ENCODE results near the gene ATPAF2.
"Not testable (repeated sequence)": the region's sequence is repeated elsewhere in the genome, so short reads cannot be mapped to it uniquely, and the experiment has no call there.

ATPAF2 gene

GRCh38 chr17:18009609-18010420 is 29.2 kb downstream of the ATPAF2 start:
- no peak for DNase-seq (ENCODE audit: low spot score)

DNA sequence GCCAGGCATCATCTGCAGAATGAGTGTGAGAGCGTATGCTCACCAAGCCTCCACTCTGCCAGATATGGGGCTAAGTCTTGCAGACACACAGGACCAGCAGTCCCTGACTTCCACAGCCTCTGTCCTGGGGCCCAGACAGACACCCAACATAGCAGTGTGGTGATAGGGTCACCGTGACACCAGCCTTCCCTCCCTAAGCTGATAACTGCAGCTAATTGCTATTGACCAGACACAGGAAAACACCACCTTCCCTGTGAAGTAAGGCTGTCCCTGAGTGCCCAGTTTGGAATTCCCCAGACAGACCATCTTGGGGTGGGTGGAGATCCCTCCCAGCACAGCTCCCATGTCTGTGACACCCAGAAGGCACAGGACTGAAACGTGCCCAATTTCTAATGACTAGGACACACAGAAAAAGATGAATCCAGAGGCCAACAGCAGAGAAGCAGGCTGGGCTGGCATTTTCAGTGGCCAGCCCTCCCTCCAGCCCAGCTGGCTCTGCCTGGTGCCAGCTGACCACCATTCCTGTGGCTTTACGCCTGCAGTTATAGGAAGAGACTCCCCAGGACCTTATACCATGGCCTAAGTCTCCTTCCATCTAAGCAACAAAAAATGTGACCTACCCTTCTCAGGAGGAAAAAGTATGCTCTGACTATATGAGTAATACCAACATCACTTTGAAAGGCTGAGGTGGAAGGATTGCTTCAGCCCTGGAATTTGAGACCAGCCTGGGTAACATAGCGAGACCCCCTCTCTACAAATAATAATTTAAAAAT is 30.3 kb downstream of the ATPAF2 start:
- DNase-seq (ENCODE audit: low spot score) = no peak

- no peak for DNase-seq (ENCODE audit: low spot score)
Measured at GRCh38 chr17:18006495-18007239, 32.3 kb downstream of the ATPAF2 start.

- DNase-seq (ENCODE audit: low spot score) = no peak
Measured at GRCh38 chr17:18005496-18005895, 33.5 kb downstream of the ATPAF2 start.

- no peak for DNase-seq (ENCODE audit: low spot score)
Measured at GRCh38 chr17:18004884-18005305, 34.1 kb downstream of the ATPAF2 start.

- DNase-seq (ENCODE audit: low spot score) = no peak
Measured at GRCh38 chr17:18004345-18004744, 34.6 kb downstream of the ATPAF2 start.

DNA sequence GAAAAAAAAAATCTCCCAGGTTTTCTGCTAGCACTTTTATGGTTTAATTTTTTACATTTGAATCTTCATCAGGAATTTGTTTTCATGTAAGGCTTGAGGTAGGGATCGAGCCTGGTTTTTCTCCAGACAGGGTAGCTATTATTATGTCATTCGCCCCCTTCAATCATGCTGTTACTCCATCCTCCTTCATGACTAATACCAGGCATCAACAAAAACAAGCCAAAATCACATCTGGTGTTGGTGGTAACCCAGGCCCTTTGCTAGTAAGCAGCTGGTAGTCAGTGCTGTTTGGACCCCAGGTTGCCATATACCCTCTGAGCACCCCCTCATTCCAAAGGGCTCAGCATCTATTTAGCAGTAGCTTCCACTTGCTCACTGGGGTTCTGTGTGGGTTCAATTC is 36.8 kb downstream of the ATPAF2 start:
- no peak for DNase-seq (ENCODE audit: low spot score)

DNA sequence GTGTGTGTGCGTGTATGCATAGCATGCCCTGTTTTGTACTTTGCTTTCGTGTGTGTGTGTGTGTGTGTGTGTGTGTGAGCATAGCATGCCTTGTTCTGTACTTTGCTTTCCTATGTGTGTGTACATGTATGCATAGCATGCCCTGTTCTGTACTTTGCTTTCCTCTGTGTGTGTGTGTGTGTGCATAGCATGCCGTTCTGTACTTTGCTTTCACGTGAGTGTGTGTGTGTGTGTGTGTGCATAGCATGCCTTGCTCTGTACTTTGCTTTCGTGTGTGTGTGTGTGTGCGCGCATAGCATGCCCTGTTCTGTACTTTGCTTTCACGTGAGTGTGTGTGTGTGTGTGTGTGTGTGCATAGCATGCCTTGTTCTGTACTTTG is 38.9 kb downstream of the ATPAF2 start:
- no peak for DNase-seq (ENCODE audit: low spot score)

DNA sequence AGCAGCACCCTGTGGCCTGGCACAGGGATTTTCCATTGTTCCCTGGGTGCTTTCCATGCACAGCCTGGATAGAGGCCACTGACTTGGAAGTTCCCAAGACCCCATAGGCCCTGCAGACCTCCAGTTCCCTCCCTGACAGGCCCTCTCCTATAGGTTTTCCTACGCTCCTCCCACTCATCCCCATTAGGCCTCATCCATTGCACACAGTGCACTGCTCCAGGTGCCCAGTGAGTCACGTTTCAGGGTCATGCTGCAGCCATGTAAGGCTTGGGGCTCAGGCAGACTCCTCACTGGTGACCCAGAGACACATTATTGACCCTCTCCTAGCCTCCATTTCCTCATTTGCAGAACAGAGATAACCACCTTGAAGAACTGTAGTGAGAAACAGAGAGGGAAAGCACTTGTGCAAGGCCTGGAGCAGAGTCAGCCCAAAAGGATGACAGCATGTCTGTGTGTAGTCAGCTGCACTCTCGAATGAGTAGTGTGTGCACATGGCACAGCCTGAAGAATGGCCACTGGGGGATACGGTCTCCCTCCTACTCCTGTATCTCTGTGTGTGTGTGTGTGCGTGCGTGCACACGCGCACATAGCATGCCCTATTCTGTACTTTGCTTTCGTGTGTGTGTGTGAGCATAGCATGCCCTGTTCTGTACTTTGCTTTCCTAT is 39.5 kb downstream of the ATPAF2 start:
- peak; percentile 12 for DNase-seq (ENCODE audit: low spot score)

DNA sequence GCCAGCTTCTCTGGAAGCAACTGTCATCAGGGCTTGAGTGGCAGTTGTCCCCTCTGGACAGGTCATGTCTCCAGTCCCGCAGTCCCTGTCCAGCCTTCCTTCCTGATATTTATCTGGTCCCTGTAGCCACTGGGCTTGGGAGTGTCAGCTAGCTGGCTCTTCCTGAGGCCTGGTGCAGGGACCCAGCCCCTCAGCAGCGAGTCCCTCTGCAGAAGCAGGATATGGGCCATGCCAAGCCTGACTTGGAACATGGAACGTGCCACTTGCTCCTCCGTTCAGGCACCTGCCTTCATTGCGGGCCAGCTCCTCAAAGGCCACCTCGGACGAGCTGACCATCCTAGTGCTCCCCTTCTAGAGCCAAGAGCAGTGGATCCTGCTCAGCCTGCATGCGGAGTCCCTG is 40.0 kb downstream of the ATPAF2 start:
- no peak for DNase-seq (ENCODE audit: low spot score)

DNA sequence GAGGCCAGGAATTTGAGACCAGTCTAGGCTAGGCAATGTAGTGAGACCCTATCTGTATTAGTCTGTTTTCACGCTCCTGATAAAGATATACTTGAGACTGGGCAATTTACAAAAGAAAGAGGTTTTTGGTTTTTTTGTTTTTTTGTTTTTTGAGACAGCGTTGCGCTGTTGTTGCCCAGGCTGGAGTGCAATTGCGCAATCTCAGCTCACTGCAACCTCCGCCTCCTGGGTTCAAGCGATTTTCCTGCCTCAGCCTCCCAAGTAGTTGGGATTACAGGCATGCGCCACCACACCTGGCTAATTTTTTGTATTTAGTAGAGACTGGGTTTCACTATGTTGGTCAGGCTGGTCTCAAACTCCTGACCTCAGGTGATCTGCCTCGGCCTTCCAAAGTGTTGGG is 43.1 kb downstream of the ATPAF2 start:
- not testable (repeated sequence) for DNase-seq (ENCODE audit: low spot score)

DNA sequence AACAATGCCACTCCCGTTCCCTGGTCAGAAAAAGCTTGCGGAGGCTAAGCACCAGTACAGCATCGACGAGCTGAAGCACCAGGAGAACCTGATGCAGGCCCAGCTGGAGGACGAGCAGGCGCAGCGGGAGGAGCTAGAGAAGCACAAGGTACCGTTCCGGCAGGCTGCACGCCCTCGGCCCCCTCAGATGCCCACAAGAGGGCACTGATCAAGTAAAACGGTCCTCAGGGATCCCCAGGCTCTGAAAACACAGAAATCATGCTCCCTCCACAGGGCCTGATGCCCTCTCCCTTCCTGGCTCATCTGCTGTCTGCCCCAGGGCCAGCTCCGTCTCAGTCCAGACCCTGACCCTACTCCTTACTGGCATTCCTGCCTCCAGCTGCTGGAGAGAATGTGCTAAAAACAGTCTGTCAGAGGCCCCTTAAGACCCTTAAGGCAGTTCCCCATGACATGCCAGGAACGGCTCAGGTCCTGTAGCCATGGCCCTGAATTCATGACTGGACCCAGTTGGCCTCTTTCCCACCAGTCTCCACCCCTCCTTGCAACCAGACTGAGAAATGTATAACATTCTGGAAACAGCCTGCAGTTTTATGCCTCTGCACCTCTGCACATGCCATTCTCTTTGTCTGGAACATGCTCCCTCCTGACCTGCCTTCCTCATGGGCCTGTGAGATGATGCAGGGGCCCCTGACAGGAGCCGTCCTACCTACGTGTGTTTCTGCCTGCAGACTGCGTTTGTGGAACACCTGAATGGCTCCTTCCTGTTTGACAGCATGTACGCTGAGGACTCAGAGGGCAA is 44.5 kb downstream of the ATPAF2 start:
- no peak for DNase-seq (ENCODE audit: low spot score)

DNA sequence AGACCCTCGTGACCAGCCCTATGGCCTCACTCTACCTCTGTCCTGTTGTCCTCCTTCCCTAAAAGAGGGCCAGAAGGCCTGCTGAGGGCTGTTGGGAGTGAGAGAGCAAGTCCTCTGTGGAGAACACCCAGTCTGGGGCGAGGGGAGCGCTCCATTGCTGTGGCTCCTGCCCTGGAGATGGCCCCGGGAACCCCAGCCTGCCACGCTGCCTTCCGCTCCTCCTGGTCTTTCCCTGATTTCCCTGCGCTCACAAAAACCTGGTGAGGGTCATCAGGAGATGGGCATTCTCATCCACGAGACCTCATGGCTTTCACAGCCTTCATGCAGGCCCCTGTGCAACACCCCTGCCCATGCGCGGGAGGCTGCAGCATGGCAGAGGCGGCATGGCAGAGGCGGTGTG is 45.1 kb downstream of the ATPAF2 start:
- DNase-seq (ENCODE audit: low spot score) = no peak

DNA sequence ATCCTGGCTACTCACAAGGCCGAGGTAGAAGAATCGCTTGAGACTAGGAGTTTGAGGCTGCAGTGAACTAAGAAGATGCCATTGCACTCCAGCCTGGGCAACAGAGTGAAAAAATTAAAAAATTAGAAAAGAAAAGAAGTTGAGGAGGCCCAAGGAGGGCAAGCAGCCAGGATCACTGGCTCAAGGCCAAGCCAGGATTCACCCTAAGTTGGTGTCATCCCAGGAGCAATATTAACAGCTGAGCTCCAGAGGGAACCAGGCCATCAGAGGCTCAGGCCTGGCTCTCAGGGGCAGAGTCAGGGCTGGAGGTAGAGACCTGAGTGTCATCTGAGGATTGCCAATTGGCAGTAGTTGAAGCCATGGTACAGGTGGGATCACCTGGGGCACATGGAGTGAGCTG is 45.6 kb downstream of the ATPAF2 start:
- no peak for DNase-seq (ENCODE audit: low spot score)

DNA sequence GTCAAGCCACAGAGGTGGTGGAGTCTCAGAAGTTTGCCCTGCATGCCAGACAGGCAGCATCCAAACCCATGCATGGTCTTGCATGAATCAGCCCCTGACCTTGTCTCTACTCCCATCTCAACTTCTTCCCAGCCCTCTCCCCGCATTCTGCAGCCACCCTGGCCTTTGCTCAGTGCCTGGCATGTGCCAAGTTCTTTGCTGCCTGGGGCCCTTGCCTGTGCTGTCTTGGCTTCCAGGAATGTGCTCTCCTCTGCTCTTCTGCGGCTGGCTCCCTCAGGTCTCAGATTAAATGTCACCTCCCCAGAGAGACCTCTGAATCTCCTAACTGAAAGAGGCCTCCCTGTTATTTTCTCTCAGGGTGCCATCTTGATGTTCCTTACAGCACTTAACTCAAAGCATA is 48.7 kb downstream of the ATPAF2 start:
- no peak for DNase-seq (ENCODE audit: low spot score)

DNA sequence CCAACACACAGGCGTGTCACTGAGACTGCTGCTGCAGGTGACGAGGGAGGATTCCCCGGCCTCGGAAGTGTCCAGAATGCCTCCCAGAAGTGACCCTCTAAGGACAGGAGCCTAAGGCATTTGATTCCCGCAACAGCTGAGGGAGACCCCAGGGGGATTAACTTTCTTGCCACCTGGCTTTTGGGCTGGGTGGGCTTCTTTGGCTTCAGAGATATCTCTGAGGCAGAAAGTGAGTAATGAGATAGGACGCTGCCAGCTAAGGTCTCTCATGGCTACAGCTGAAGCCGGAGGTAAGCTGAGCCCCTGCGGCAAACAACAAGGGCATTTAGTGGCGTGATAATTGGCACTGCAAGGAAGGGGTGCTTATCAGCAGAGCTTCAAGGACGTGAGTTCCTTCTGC is 49.4 kb downstream of the ATPAF2 start:
- DNase-seq (ENCODE audit: low spot score) = no peak

- no peak for DNase-seq (ENCODE audit: low spot score)
Measured at GRCh38 chr17:17989081-17989480, 49.9 kb downstream of the ATPAF2 start.

- no peak for DNase-seq (ENCODE audit: low spot score)
Measured at GRCh38 chr17:17988427-17988945, 50.5 kb downstream of the ATPAF2 start.

DNA sequence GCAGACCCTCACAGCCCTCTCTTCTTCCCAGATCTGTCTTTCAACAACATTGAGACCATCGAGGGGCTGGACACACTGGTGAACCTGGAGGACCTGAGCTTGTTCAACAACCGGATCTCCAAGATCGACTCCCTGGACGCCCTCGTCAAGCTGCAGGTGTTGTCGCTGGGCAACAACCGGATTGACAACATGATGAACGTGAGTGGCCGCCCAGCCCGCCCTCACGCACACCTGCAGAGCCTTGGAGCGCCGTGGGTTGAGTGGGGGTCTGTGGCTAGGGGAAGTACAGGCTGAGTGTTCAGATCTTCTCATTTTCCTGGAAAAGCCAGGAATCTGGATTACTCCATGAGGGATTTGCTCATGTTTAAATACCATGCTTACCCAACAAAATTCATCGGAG is 51.1 kb downstream of the ATPAF2 start:
- DNase-seq (ENCODE audit: low spot score) = no peak

- DNase-seq (ENCODE audit: low spot score) = no peak
Measured at GRCh38 chr17:17987187-17987896, 51.6 kb downstream of the ATPAF2 start.

DNA sequence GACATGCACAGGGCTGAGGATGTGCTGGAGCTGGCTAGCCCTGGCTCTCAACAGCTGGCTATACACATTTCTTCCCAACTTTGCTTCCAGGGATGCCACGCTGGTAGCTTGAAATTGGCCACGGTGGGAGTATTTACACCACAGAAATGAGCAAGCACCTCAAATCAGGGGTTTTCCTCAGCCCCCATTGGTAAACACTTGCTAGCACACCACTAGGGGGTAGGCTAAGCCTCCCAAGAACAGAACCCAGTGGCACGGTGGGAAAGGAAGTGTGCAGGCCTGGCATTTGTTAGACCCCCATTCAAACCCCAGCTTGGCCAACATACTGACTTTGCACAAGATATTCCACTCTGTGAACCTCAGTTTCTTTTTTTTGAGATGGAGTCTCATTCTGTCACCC is 53.4 kb downstream of the ATPAF2 start:
- no peak for DNase-seq (ENCODE audit: low spot score)
